GM23338 (cell line): Measurements from ENCODE around the gene COL4A1. TPM values are rescaled to one million over a fixed set of nuclear protein-coding genes. Genes with fewer than 3 reads are reported as not detected.
A peak's percentile ranks its signal among the peaks of the same experiment; 100 is the strongest.

Experiments
- ATAC-seq: fragments of 200-7000 bp; cut with Tn5 transposase; 3 replicates; pipeline ENCODE4 v1.9.1; 2020
- DNase-seq: peaks from one replicate; pipeline ENCODE4 v3.0.0-alpha.2; 2015; ENCODE audit warnings: low spot score
- H2AFZ ChIP-seq: fragments of 200-600 bp; sonication (generic); 2 replicates; pipeline ENCODE4 v1.8.0; 2016; ENCODE audit warnings: antibody characterized with exemption, mild to moderate bottlenecking, moderate library complexity
- H3F3A ChIP-seq: fragments of 200-600 bp; sonication (generic); replicated peaks from 2 replicates; pipeline ENCODE4 v1.8.0; 2017; ENCODE audit warnings: antibody characterized with exemption, mixed run types, low read depth
- H3K27ac ChIP-seq: fragments of 200-600 bp; sonication (generic); 2 replicates; pipeline ENCODE4 v1.6.1; 2016; ENCODE audit warnings: low read depth
- H3K27me3 ChIP-seq: fragments of 200-600 bp; sonication (generic); 2 replicates; pipeline ENCODE4 v1.8.0; 2016; ENCODE audit warnings: mild to moderate bottlenecking, mixed run types, moderate library complexity; ENCODE audit not compliant: insufficient read depth
- H3K36me3 ChIP-seq: fragments of 200-600 bp; sonication (generic); 2 replicates; pipeline ENCODE4 v1.8.0; 2016; ENCODE audit warnings: mild to moderate bottlenecking; ENCODE audit not compliant: insufficient read depth
- H3K4me1 ChIP-seq: fragments of 200-600 bp; sonication (generic); 2 replicates; pipeline ENCODE4 v1.8.0; 2016; ENCODE audit warnings: mild to moderate bottlenecking, moderate library complexity; ENCODE audit not compliant: insufficient read depth
- H3K4me2 ChIP-seq: fragments of 200-600 bp; sonication (generic); 2 replicates; pipeline ENCODE4 v1.7.1; 2017; ENCODE audit warnings: mixed run types
- H3K4me3 ChIP-seq: fragments of 200-600 bp; sonication (generic); 2 replicates; pipeline ENCODE4 v1.6.1; 2016; ENCODE audit warnings: mixed run types
- H3K79me2 ChIP-seq: fragments of 200-600 bp; sonication (generic); replicated peaks from 2 replicates; pipeline ENCODE4 v1.8.0; 2017; ENCODE audit warnings: mild to moderate bottlenecking; ENCODE audit not compliant: insufficient read depth
- H3K9me2 ChIP-seq: fragments of 200-600 bp; sonication (generic); 2 replicates; pipeline ENCODE4 v1.8.0; 2017; ENCODE audit not compliant: insufficient read depth
- H4K20me1 ChIP-seq: fragments of 200-600 bp; sonication (generic); replicated peaks from 2 replicates; pipeline ENCODE4 v1.8.0; 2017; ENCODE audit warnings: mild to moderate bottlenecking; ENCODE audit not compliant: insufficient read depth
- H3K27ac Mint-ChIP-seq: 2 replicates; pipeline ENCODE4 v1.8.0; 2020; ENCODE audit warnings: inconsistent platforms, mild to moderate bottlenecking, moderate library complexity, mixed read lengths
- H3K27me3 Mint-ChIP-seq: 3 replicates; pipeline ENCODE4 v1.8.0; 2022; ENCODE audit warnings: low read depth, mild to moderate bottlenecking, moderate library complexity, mixed read lengths, inconsistent platforms; ENCODE audit not compliant: insufficient read depth, poor library complexity
- H3K36me3 Mint-ChIP-seq: 3 replicates; pipeline ENCODE4 v1.8.0; 2021; ENCODE audit warnings: low read depth, mild to moderate bottlenecking, inconsistent platforms, moderate library complexity, mixed read lengths
- H3K4me1 Mint-ChIP-seq: 3 replicates; pipeline ENCODE4 v1.8.0; 2020; ENCODE audit warnings: mild to moderate bottlenecking, inconsistent platforms, mixed read lengths
- H3K4me3 Mint-ChIP-seq: 3 replicates; pipeline ENCODE4 v1.8.0; 2021; ENCODE audit warnings: moderate library complexity, mild to moderate bottlenecking, inconsistent platforms, mixed read lengths
- H3K9me3 Mint-ChIP-seq: 3 replicates; pipeline ENCODE4 v1.8.0; 2020; ENCODE audit warnings: moderate library complexity, mild to moderate bottlenecking, inconsistent platforms, mixed read lengths
- EZH2 ChIP-seq: fragments of 200-600 bp; sonication (generic); IDR thresholded peaks from one replicate; pipeline ENCODE4 v1.8.0; 2017; ENCODE audit warnings: antibody characterized with exemption, mild to moderate bottlenecking, low read depth; ENCODE audit not compliant: unreplicated experiment
- EZH2phosphoT487 ChIP-seq: fragments of 200-600 bp; sonication (generic); IDR thresholded peaks from one replicate; pipeline ENCODE4 v1.8.1; 2018; ENCODE audit warnings: antibody characterized with exemption; ENCODE audit not compliant: unreplicated experiment
- NANOG ChIP-seq: IDR thresholded peaks from 2 replicates; pipeline ENCODE4 v1.6.1; 2016; ENCODE audit warnings: antibody characterized with exemption, borderline replicate concordance
- POLR2AphosphoS5 ChIP-seq: IDR thresholded peaks from 2 replicates; pipeline ENCODE4 v1.6.1; 2016; ENCODE audit warnings: antibody characterized with exemption, low read depth
- REST ChIP-seq: IDR thresholded peaks from one replicate; pipeline ENCODE4 v1.6.1; 2018; ENCODE audit warnings: antibody characterized with exemption; ENCODE audit not compliant: unreplicated experiment
- STAT1 ChIP-seq: IDR thresholded peaks from one replicate; pipeline ENCODE4 v1.6.1; 2016; ENCODE audit warnings: antibody characterized with exemption; ENCODE audit not compliant: unreplicated experiment
- ZNF114 ChIP-seq: fragments of 250-450 bp; sonication (Bioruptor Pico); IDR thresholded peaks from 2 replicates; pipeline ENCODE4 v1.5.0; 2020; ENCODE audit warnings: mild to moderate bottlenecking, moderate library complexity
- ZNF331 ChIP-seq: fragments of 250-450 bp; sonication (Bioruptor Pico); IDR thresholded peaks from 2 replicates; pipeline ENCODE4 v1.5.0; 2020; ENCODE audit warnings: low read depth, mild to moderate bottlenecking, moderate library complexity
- ZNF462 ChIP-seq: fragments of 250-450 bp; sonication (Bioruptor Pico); IDR thresholded peaks from 2 replicates; pipeline ENCODE4 v1.5.0; 2020; ENCODE audit warnings: mild to moderate bottlenecking, moderate library complexity
- polyA plus RNA-seq: library from polyadenylated mRNA; unstranded; fragments of >200 nt; fragmentation: Nextera tagmentation; extraction: Ambion mirVana; gene quantifications from 2 replicates; pipeline ENCODE4 v1.2.1, GENCODE V29; 2016
- total RNA-seq: library from RNA; depleted of rRNA; stranded (reverse); fragments of >200 nt; shearing (Covaris generic); gene quantifications from 2 replicates; pipeline ENCODE4 v1.2.3, GENCODE V29; 2014

The COL4A1 gene
- total and polyA plus RNA-seq, 2 experiments from 2014 or later, result 39.1 to 110 TPM

GRCh38 chr13:110227416-110227815, 79.5 kb downstream of the COL4A1 start (continued):
- no peak for TF ChIP-seq ZNF462 (CRISPR knock-in tag)
- TF ChIP-seq ZNF114, result no peak
- no peak for TF ChIP-seq NANOG
- TF ChIP-seq EZH2phosphoT487, result no peak
- no peak for TF ChIP-seq ZNF331 (CRISPR knock-in tag)
- TF ChIP-seq POLR2AphosphoS5, result no peak
- no peak for TF ChIP-seq EZH2
- TF ChIP-seq STAT1, result no peak

GRCh38 chr13:110225609-110226574, 81.1 kb downstream of the COL4A1 start:
- TF ChIP-seq EZH2phosphoT487 (no peak), ZNF114 (no peak), STAT1 (no peak), EZH2 (no peak), POLR2AphosphoS5 (no peak), REST (no peak)
- Mint-ChIP-seq H3K4me1 (peaks cover 21% of the 10 kb centered on the region), H3K27me3 (peaks cover 12% of the 10 kb centered on the region), H3K9me3 (no peaks in the 10 kb centered on the region), H3K4me3 (no peak overlapping the region), H3K36me3 (no peaks in the 10 kb centered on the region), H3K27ac (peak overlapping the region; percentile 10; the same call in 1 of the 2 replicates)
- no peak overlapping the region for H3K4me3 ChIP-seq
- no peaks in the 10 kb centered on the region for H3K4me1 ChIP-seq
- H3K36me3 ChIP-seq, result no peaks in the 10 kb centered on the region
- ATAC-seq (no peak), DNase-seq (no peak)
- H4K20me1 ChIP-seq, result no peaks in the 10 kb centered on the region
- no peaks in the 10 kb centered on the region for H3F3A ChIP-seq
- H3K4me2 ChIP-seq, result no peak overlapping the region
- no peak overlapping the region for H2AFZ ChIP-seq
- H3K9me2 ChIP-seq, result no peaks in the 10 kb centered on the region
- H3K27me3 ChIP-seq, result no peaks in the 10 kb centered on the region
- no peak overlapping the region for H3K27ac ChIP-seq
- no peaks in the 10 kb centered on the region for H3K79me2 ChIP-seq
